CD14-positive monocyte (primary cell): ENCODE data around the gene SF3A2. TPM values are rescaled to one million over a fixed set of nuclear protein-coding genes. Genes with fewer than 3 reads are reported as not detected.

Experiments used
- DNase-seq, 3 donors: peaks; one replicate each; pipeline ENCODE4 v3.0.0-alpha.2; 2011 to 2022
- H2AFZ ChIP-seq: 2 replicates; pipeline ENCODE4 v1.6.0; 2012; ENCODE audit warnings: mild to moderate bottlenecking, low read depth, low read length, inconsistent platforms; ENCODE audit not compliant: insufficient read depth, poor library complexity, severe bottlenecking
- H3K27ac ChIP-seq, 2 donors: 1 replicate in 1 of 2; 2 replicates in 1 of 2; pipeline ENCODE4 v1.5.1; 2012 to 2013; ENCODE audit warnings: low read length in 2 of 2, control low read depth in 1 of 2, inconsistent platforms in 1 of 2, low read depth in 1 of 2, mild to moderate bottlenecking in 1 of 2
- H3K27me3 ChIP-seq, 2 donors: one replicate each; pipeline versions ENCODE4 v1.6.0 to v1.6.1; 2011 to 2013; ENCODE audit warnings: low read length in 2 of 2; ENCODE audit not compliant: control insufficient read depth in 2 of 2, insufficient read depth in 2 of 2
- H3K36me3 ChIP-seq, 2 donors: replicated peaks in 1 of 2; 1 replicate in 1 of 2; 2 replicates in 1 of 2; pipeline versions ENCODE4 v1.5.1 to v1.6.1; 2012 to 2013; ENCODE audit warnings: low read length in 2 of 2, control low read depth in 1 of 2, inconsistent platforms in 1 of 2, mild to moderate bottlenecking in 1 of 2; ENCODE audit not compliant: insufficient read depth in 2 of 2, control insufficient read depth in 1 of 2
- H3K4me1 ChIP-seq, 2 donors: 1 replicate in 1 of 2; 2 replicates in 1 of 2; pipeline versions ENCODE4 v1.5.1 to v1.6.1; 2012 to 2013; ENCODE audit warnings: low read length in 2 of 2, control low read depth in 1 of 2, inconsistent platforms in 1 of 2, mild to moderate bottlenecking in 1 of 2, moderate library complexity in 1 of 2; ENCODE audit not compliant: insufficient read depth in 2 of 2, control insufficient read depth in 1 of 2
- H3K4me2 ChIP-seq: replicated peaks from 2 replicates; pipeline ENCODE3; 2012; ENCODE audit warnings: low read length, moderate library complexity, mild to moderate bottlenecking; ENCODE audit not compliant: poor library complexity, severe bottlenecking; ENCODE audit errors: extremely low read depth
- H3K4me3 ChIP-seq, 3 experiments: fragments of 200-600 bp in 1 of 3; sonication (generic) in 1 of 3; replicated peaks in 1 of 3; 1 replicate in 2 of 3; 2 replicates in 1 of 3; pipeline ENCODE4 v1.5.1; 2011 to 2013; ENCODE audit warnings: low read length in 3 of 3, mild to moderate bottlenecking in 3 of 3, control low read depth in 2 of 3, low read depth in 2 of 3, inconsistent platforms in 1 of 3, moderate library complexity in 1 of 3
- H3K79me2 ChIP-seq: 2 replicates; pipeline ENCODE4 v1.6.0; 2012; ENCODE audit warnings: mild to moderate bottlenecking, control low read depth, inconsistent platforms, low read length, moderate library complexity; ENCODE audit not compliant: insufficient read depth
- H3K9ac ChIP-seq: 2 replicates; pipeline ENCODE4 v1.6.0; 2017; ENCODE audit warnings: low read length, mild to moderate bottlenecking; ENCODE audit not compliant: insufficient read depth, poor library complexity, severe bottlenecking
- H3K9me3 ChIP-seq, 2 donors: replicated peaks in 1 of 2; 1 replicate in 1 of 2; 2 replicates in 1 of 2; pipeline versions ENCODE4 v1.5.1 to v1.6.1; 2012 to 2013; ENCODE audit warnings: low read length in 2 of 2, control low read depth in 1 of 2; ENCODE audit not compliant: control insufficient read depth in 1 of 2, insufficient read depth in 1 of 2
- H4K20me1 ChIP-seq: 2 replicates; pipeline ENCODE4 v1.6.0; 2012; ENCODE audit warnings: mild to moderate bottlenecking, low read length, control low read depth, moderate library complexity; ENCODE audit not compliant: insufficient read depth
- H3K27ac Mint-ChIP-seq, 7 donors: one replicate each; pipeline ENCODE4 v1.8.0; 2020; ENCODE audit warnings: mild to moderate bottlenecking in 7 of 7, mixed read lengths in 7 of 7, moderate library complexity in 6 of 7, inconsistent platforms in 2 of 7
- H3K27me3 Mint-ChIP-seq, 3 donors: one replicate each; pipeline ENCODE4 v1.8.0; 2021 to 2022; ENCODE audit warnings: low read depth in 3 of 3, mild to moderate bottlenecking in 3 of 3, mixed read lengths in 3 of 3, moderate library complexity in 3 of 3, inconsistent platforms in 1 of 3
- H3K36me3 Mint-ChIP-seq, 2 donors: one replicate each; pipeline ENCODE4 v1.8.0; 2020; ENCODE audit warnings: mixed read lengths in 2 of 2, inconsistent platforms in 1 of 2, mild to moderate bottlenecking in 1 of 2
- H3K4me1 Mint-ChIP-seq: one replicate; pipeline ENCODE4 v1.8.0; 2020; ENCODE audit warnings: mild to moderate bottlenecking, mixed read lengths
- H3K4me3 Mint-ChIP-seq, 2 donors: one replicate each; pipeline ENCODE4 v1.8.0; 2020; ENCODE audit warnings: mild to moderate bottlenecking in 2 of 2, mixed read lengths in 2 of 2, moderate library complexity in 1 of 2
- H3K9me3 Mint-ChIP-seq, 7 donors: one replicate each; pipeline ENCODE4 v1.8.0; 2020 to 2022; ENCODE audit warnings: mixed read lengths in 7 of 7, mild to moderate bottlenecking in 6 of 7, moderate library complexity in 6 of 7, inconsistent platforms in 2 of 7
- CTCF ChIP-seq: fragments of 200-600 bp; IDR thresholded peaks from one replicate; pipeline ENCODE4 v1.8.0; 2022; ENCODE audit warnings: antibody characterized with exemption, mild to moderate bottlenecking
- whole genome bisulfite sequencing: methylation state at CpG from one replicate; pipeline ENCODE4 v1.1.5; 2013; ENCODE audit warnings: missing lambda C conversion rate; ENCODE audit not compliant: insufficient coverage; 5-methylcytosine and 5-hydroxymethylcytosine counted together
- intact Hi-C, 2 donors: fragments of 100-400 bp; cut with micrococcal nuclease; formaldehyde crosslinking; loops; one replicate each; pipeline versions ENCODE4 v1.15.0 to v1.15.1; 2023
- polyA plus RNA-seq, 3 donors: library from polyadenylated mRNA; depleted of rRNA in 1 of 3; unstranded in 2 of 3; stranded (reverse) in 1 of 3; fragments of 300-500 nt in 2 of 3; fragments of >200 nt in 1 of 3; fragmentation: Illumina TruSeq in 2 of 3; gene quantifications; 1 replicate in 2 of 3; 2 replicates in 1 of 3; pipeline ENCODE4 v1.2.3, GENCODE V29; 2012 to 2021

Gene SF3A2
- polyA plus RNA-seq, 3 donors, result 8.0 to 70.8 (median 11.6) TPM

- Mint-ChIP-seq H3K9me3 (peaks cover 0 to 3% (median 0%) of the 10 kb centered on the region in 7 donors), H3K27ac (peak overlapping the region in 2 of 7 donors; percentile 36 to 58), H3K4me1 (no peaks in the 10 kb centered on the region), H3K27me3 (no peaks in the 10 kb centered on the region), H3K36me3 (peaks cover 68 to 94% of the 10 kb centered on the region in 2 donors), H3K4me3 (no peak overlapping the region)
- no peaks in the 10 kb centered on the region for H3K9me3 ChIP-seq
- no peak overlapping the region for H3K9ac ChIP-seq
- intact Hi-C loops, result no loop called here
- TF ChIP-seq CTCF, result peak; percentile 18
- H2AFZ ChIP-seq, result no peak overlapping the region
- WGBS, result 97% methylated on average over 16 of the region's 20 CpGs
- no peak overlapping the region for H3K4me2 ChIP-seq
- DNase-seq, result no peak
- no peak overlapping the region for H3K27ac ChIP-seq
- H4K20me1 ChIP-seq, result peaks cover 15% of the 10 kb centered on the region
- H3K79me2 ChIP-seq, result no peaks in the 10 kb centered on the region
- H3K27me3 ChIP-seq, result no peaks in the 10 kb centered on the region
- no peaks in the 10 kb centered on the region for H3K4me1 ChIP-seq
- H3K4me3 ChIP-seq, result no peak overlapping the region
- H3K36me3 ChIP-seq, result peaks cover 74 to 98% of the 10 kb centered on the region in 2 donors
These were observed 14.7 kb upstream of the SF3A2 start for GRCh38 chr19:2221918-2222317.

GRCh38 chr19:2223391-2223790 lies 13.2 kb upstream of the SF3A2 start:
- H3K27ac ChIP-seq, result no peak overlapping the region

More at GRCh38 chr19:2223391-2223790, 13.2 kb upstream of the SF3A2 start:
- no peaks in the 10 kb centered on the region for H3K27me3 ChIP-seq
- H4K20me1 ChIP-seq, result peaks cover 29% of the 10 kb centered on the region
- peaks cover 61 to 90% of the 10 kb centered on the region in 2 donors for H3K36me3 Mint-ChIP-seq
- no peak overlapping the region for H3K9ac ChIP-seq
- H3K27me3 Mint-ChIP-seq, result no peaks in the 10 kb centered on the region
- H2AFZ ChIP-seq, result no peak overlapping the region
- H3K4me3 Mint-ChIP-seq, result no peak overlapping the region
- no peak overlapping the region for H3K4me3 ChIP-seq
- peaks cover 2% of the 10 kb centered on the region for H3K79me2 ChIP-seq
- no peak for DNase-seq
- H3K27ac Mint-ChIP-seq, result peak overlapping the region in 1 of 7 donors; percentile 60
- WGBS, result 93% methylated on average over 10 of the region's 18 CpGs
- H3K9me3 Mint-ChIP-seq, result peaks cover 0 to 3% (median 0%) of the 10 kb centered on the region in 7 donors
- intact Hi-C loops, result no loop called here
- no peak for TF ChIP-seq CTCF
- H3K4me1 Mint-ChIP-seq, result no peaks in the 10 kb centered on the region
- peaks cover 61 to 91% of the 10 kb centered on the region in 2 donors for H3K36me3 ChIP-seq
- H3K4me1 ChIP-seq, result peaks cover 0 to 10% of the 10 kb centered on the region in 2 donors
- H3K9me3 ChIP-seq, result no peaks in the 10 kb centered on the region
- no peak overlapping the region for H3K4me2 ChIP-seq
